Neural progenitor cell (in vitro differentiated cells): Measurements from ENCODE around the gene HDAC1.

Source experiments
- EZH2 ChIP-seq: fragments of 200-600 bp; sonication (generic); IDR thresholded peaks from 2 replicates; pipeline ENCODE4 v1.6.1; 2017; ENCODE audit warnings: antibody characterized with exemption, mild to moderate bottlenecking, moderate library complexity
- EZH2phosphoT487 ChIP-seq: fragments of 200-600 bp; sonication (generic); IDR thresholded peaks from 2 replicates; pipeline ENCODE4 v1.6.1; 2017; ENCODE audit warnings: antibody characterized with exemption
- TF ChIP-seq, protein P1 (sequence below): fragments of 200-600 bp; sonication (generic); IDR thresholded peaks from 2 replicates; pipeline ENCODE4 v1.5.1; 2017; ENCODE audit warnings: antibody characterized with exemption, mild to moderate bottlenecking

DNA sequence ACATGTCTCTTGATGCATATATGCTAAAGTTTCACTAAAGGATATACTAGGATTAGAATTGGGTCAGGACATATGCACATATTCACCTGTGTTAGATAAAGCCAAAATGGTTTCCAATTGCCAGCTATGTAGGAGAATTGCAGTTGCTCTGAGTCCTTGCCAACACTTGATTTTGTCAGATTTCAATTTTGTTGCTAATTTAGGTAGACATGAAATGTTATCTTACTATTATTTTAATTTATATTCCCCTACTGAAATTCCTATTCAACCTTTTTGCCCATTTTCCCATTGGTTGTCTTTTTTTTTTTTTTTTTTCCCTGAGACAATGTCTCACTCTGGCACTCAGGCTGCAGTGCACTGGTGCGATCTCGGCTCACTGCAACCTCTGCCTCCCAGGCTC is 13.4 kb downstream of the HDAC1 start:
- TF ChIP-seq, protein P1, sequence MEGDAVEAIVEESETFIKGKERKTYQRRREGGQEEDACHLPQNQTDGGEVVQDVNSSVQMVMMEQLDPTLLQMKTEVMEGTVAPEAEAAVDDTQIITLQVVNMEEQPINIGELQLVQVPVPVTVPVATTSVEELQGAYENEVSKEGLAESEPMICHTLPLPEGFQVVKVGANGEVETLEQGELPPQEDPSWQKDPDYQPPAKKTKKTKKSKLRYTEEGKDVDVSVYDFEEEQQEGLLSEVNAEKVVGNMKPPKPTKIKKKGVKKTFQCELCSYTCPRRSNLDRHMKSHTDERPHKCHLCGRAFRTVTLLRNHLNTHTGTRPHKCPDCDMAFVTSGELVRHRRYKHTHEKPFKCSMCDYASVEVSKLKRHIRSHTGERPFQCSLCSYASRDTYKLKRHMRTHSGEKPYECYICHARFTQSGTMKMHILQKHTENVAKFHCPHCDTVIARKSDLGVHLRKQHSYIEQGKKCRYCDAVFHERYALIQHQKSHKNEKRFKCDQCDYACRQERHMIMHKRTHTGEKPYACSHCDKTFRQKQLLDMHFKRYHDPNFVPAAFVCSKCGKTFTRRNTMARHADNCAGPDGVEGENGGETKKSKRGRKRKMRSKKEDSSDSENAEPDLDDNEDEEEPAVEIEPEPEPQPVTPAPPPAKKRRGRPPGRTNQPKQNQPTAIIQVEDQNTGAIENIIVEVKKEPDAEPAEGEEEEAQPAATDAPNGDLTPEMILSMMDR, result no peak
- TF ChIP-seq EZH2, result no peak
- no peak for TF ChIP-seq EZH2phosphoT487
